DND-41 (cell line): Measurements from ENCODE around the gene URB1.

Source experiments
- ATAC-seq: fragments of 200-7000 bp; cut with Tn5 transposase; 3 replicates; pipeline ENCODE4 v1.9.1; 2021; ENCODE audit warnings: low read depth; ENCODE audit not compliant: insufficient read depth
- DNase-seq: peaks from one replicate; pipeline ENCODE4 v3.0.0-alpha.2; 2020
- H2AFZ ChIP-seq: 2 replicates; pipeline ENCODE4 v1.6.0; 2012; ENCODE audit warnings: low read depth, low read length
- H3K27ac ChIP-seq: 2 replicates; pipeline ENCODE4 v1.5.1; 2012; ENCODE audit warnings: low read length, inconsistent platforms
- H3K27me3 ChIP-seq: fragments of 200-600 bp; sonication (generic); 2 replicates; pipeline ENCODE4 v1.6.0; 2012; ENCODE audit warnings: low read length, mild to moderate bottlenecking, inconsistent platforms; ENCODE audit not compliant: insufficient read depth, poor library complexity
- H3K36me3 ChIP-seq: 2 replicates; pipeline ENCODE4 v1.5.1; 2012; ENCODE audit warnings: low read length, inconsistent platforms; ENCODE audit not compliant: insufficient read depth
- H3K4me1 ChIP-seq: 2 replicates; pipeline ENCODE4 v1.5.1; 2012; ENCODE audit warnings: mild to moderate bottlenecking, low read length; ENCODE audit not compliant: insufficient read depth
- H3K4me2 ChIP-seq: 2 replicates; pipeline ENCODE4 v1.6.0; 2012; ENCODE audit warnings: mild to moderate bottlenecking, moderate library complexity, low read length, inconsistent platforms; ENCODE audit not compliant: insufficient read depth
- H3K4me3 ChIP-seq, 2 experiments: fragments of 200-600 bp in 1 of 2; shearing (Covaris generic) in 1 of 2; 2 replicates each; pipeline ENCODE4 v1.5.1; 2012 to 2016; ENCODE audit warnings: inconsistent platforms in 2 of 2, low read length in 2 of 2, mild to moderate bottlenecking in 2 of 2, low read depth in 1 of 2, moderate library complexity in 1 of 2
- H3K79me2 ChIP-seq: 2 replicates; pipeline ENCODE4 v1.6.0; 2012; ENCODE audit warnings: low read length, inconsistent platforms; ENCODE audit not compliant: insufficient read depth
- H3K9ac ChIP-seq: 2 replicates; pipeline ENCODE4 v1.6.0; 2012; ENCODE audit warnings: low read depth, mild to moderate bottlenecking, inconsistent platforms, low read length, moderate library complexity
- H3K9me3 ChIP-seq: 2 replicates; pipeline ENCODE4 v1.5.1; 2012; ENCODE audit warnings: low read length, moderate library complexity, mild to moderate bottlenecking, inconsistent platforms; ENCODE audit not compliant: insufficient read depth, severe bottlenecking
- H4K20me1 ChIP-seq: 2 replicates; pipeline ENCODE4 v1.6.0; 2012; ENCODE audit warnings: low read length; ENCODE audit not compliant: insufficient read depth
- CTCF ChIP-seq: IDR thresholded peaks from 2 replicates; pipeline ENCODE4 v1.5.1; 2012; ENCODE audit warnings: borderline replicate concordance, low read length, moderate library complexity, mild to moderate bottlenecking; ENCODE audit not compliant: poor library complexity, severe bottlenecking; ENCODE audit errors: extremely low read depth
- EZH2 ChIP-seq: IDR thresholded peaks from 3 replicates; pipeline ENCODE4 v1.6.1; 2012; ENCODE audit warnings: borderline replicate concordance, low read depth, mild to moderate bottlenecking, moderate library complexity, low read length, inconsistent platforms; ENCODE audit not compliant: severe bottlenecking

Gene URB1

GRCh38 chr21:32387151-32387550 lies 5.7 kb downstream of the URB1 start:
- Histone ChIP-seq H3K36me3 (peaks cover 60% of the 10 kb centered on the region), H3K9ac (no peak overlapping the region), H2AFZ (no peak overlapping the region), H3K9me3 (no peaks in the 10 kb centered on the region), H3K4me1 (peaks cover 16% of the 10 kb centered on the region), H3K79me2 (peaks cover 67% of the 10 kb centered on the region), H4K20me1 (peaks cover 58% of the 10 kb centered on the region), H3K4me3 (no peak overlapping the region), H3K27ac (no peak overlapping the region), H3K27me3 (no peaks in the 10 kb centered on the region), H3K4me2 (no peak overlapping the region)
- no peak for TF ChIP-seq CTCF
- TF ChIP-seq EZH2: no peak
- DNase-seq: no peak
- ATAC-seq: no peak

GRCh38 chr21:32386195-32386870 lies 6.5 kb downstream of the URB1 start:
- no peak for ATAC-seq
- Histone ChIP-seq H3K4me2 (no peak overlapping the region), H3K9me3 (no peaks in the 10 kb centered on the region), H3K79me2 (peaks cover 59% of the 10 kb centered on the region), H3K27ac (no peak overlapping the region), H3K4me3 (no peak overlapping the region), H2AFZ (no peak overlapping the region), H4K20me1 (peaks cover 56% of the 10 kb centered on the region), H3K4me1 (peaks cover 8% of the 10 kb centered on the region), H3K9ac (no peak overlapping the region), H3K27me3 (no peaks in the 10 kb centered on the region), H3K36me3 (peaks cover 65% of the 10 kb centered on the region)
- TF ChIP-seq EZH2 (no peak), CTCF (no peak)
- no peak for DNase-seq

- ATAC-seq (no peak), DNase-seq (no peak)
- H3K4me3 ChIP-seq: no peak overlapping the region
- no peak overlapping the region for H2AFZ ChIP-seq
- peaks cover 44% of the 10 kb centered on the region; the same call in 1 of the 2 replicates for H4K20me1 ChIP-seq
- TF ChIP-seq CTCF: no peak
- TF ChIP-seq EZH2: no peak
- H3K4me1 ChIP-seq: no peaks in the 10 kb centered on the region; the same call in 1 of the 2 replicates
- no peaks in the 10 kb centered on the region for H3K9me3 ChIP-seq
- H3K36me3 ChIP-seq: peaks cover 78% of the 10 kb centered on the region
- peaks cover 42% of the 10 kb centered on the region for H3K79me2 ChIP-seq
- H3K9ac ChIP-seq: no peak overlapping the region
- no peaks in the 10 kb centered on the region for H3K27me3 ChIP-seq
- H3K4me2 ChIP-seq: no peak overlapping the region
- no peak overlapping the region for H3K27ac ChIP-seq
Observed at GRCh38 chr21:32383812-32384211, 9.0 kb downstream of the URB1 start.
